Thyroid gland (tissue), 4 donors: ENCODE measurements around the gene ANKRD11.

Experiments
- POLR2A ChIP-seq, 2 donors: fragments of 450-650 bp; IDR thresholded peaks; one replicate each; pipeline ENCODE4 v1.6.1; 2017; ENCODE audit warnings: antibody characterized with exemption in 2 of 2, mild to moderate bottlenecking in 2 of 2, moderate library complexity in 1 of 2
- TF ChIP-seq, protein P1 (sequence below), 6 experiments: fragments of 200-600 bp in 3 of 6; fragments of 450-650 bp in 3 of 6; sonication (generic) in 3 of 6; IDR thresholded peaks; one replicate each; pipeline ENCODE4 v1.5.1; 2016 to 2019; ENCODE audit warnings: antibody characterized with exemption in 6 of 6, mild to moderate bottlenecking in 2 of 6, inconsistent platforms in 1 of 6, moderate library complexity in 1 of 6

DNA sequence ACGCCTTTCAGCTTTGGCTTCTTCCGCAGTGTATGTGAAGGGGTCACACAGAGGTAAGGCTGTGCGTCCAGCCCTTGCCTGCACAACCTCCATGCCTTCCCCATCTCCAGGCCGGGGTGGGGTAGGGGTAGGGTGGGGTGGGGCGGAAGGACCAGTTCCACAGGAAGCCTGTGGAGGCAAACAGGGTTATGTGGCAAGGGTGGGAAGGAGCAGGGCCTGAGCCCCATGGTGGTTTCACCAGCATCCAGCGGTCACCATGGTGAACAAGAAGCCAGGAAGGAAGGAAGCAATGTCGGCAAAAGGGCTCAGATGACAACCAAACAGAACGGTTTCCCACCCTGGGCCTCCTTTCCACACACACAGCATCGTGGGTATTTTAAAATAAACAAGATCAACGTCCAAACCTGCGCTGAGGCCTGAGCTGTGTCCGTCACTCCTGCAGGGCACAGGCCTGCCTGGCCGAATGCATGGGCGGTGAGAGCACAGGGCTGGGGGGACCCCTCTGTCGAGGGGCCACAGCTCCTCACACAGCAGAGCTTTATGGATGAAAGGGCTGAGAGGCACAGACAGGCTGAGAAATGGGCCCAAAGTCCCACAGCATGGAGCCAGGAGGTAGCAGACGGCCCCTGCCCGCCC is 192.3 kb downstream of the ANKRD11 start:
- TF ChIP-seq, protein P1, sequence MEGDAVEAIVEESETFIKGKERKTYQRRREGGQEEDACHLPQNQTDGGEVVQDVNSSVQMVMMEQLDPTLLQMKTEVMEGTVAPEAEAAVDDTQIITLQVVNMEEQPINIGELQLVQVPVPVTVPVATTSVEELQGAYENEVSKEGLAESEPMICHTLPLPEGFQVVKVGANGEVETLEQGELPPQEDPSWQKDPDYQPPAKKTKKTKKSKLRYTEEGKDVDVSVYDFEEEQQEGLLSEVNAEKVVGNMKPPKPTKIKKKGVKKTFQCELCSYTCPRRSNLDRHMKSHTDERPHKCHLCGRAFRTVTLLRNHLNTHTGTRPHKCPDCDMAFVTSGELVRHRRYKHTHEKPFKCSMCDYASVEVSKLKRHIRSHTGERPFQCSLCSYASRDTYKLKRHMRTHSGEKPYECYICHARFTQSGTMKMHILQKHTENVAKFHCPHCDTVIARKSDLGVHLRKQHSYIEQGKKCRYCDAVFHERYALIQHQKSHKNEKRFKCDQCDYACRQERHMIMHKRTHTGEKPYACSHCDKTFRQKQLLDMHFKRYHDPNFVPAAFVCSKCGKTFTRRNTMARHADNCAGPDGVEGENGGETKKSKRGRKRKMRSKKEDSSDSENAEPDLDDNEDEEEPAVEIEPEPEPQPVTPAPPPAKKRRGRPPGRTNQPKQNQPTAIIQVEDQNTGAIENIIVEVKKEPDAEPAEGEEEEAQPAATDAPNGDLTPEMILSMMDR (IDR thresholded peaks at IDR 0.05), result no peak
- no peak for TF ChIP-seq POLR2A (IDR thresholded peaks at IDR 0.05)
